Neuronal stem cell (in vitro differentiated cells): ENCODE results near the gene PNCK.

Experiments
- DNase-seq: peaks from one replicate; pipeline ENCODE4 v3.0.0-alpha.2; 2013; ENCODE audit warnings: low spot score
- H2AFZ ChIP-seq: one replicate; pipeline ENCODE4 v1.6.1; 2013; ENCODE audit warnings: mild to moderate bottlenecking, low read length, inconsistent platforms
- H2AK5ac ChIP-seq: 2 replicates; pipeline ENCODE4 v1.6.1; 2013; ENCODE audit warnings: low read depth, mild to moderate bottlenecking, inconsistent platforms, low read length, moderate library complexity, mixed read lengths
- H2BK120ac ChIP-seq: 2 replicates; pipeline ENCODE4 v1.6.1; 2013; ENCODE audit warnings: low read depth, mild to moderate bottlenecking, inconsistent platforms, low read length, moderate library complexity, mixed read lengths
- H2BK12ac ChIP-seq: one replicate; pipeline ENCODE4 v1.6.1; 2013; ENCODE audit warnings: low read length, inconsistent platforms
- H2BK15ac ChIP-seq: 2 replicates; pipeline ENCODE4 v1.6.1; 2013; ENCODE audit warnings: mild to moderate bottlenecking, low read length, inconsistent platforms, mixed read lengths
- H2BK5ac ChIP-seq: one replicate; pipeline ENCODE4 v1.6.1; 2013; ENCODE audit warnings: inconsistent platforms, mild to moderate bottlenecking, low read length, moderate library complexity
- H3K14ac ChIP-seq: one replicate; pipeline ENCODE4 v1.6.1; 2013; ENCODE audit warnings: low read length, inconsistent platforms
- H3K18ac ChIP-seq: 2 replicates; pipeline ENCODE4 v1.6.1; 2013; ENCODE audit warnings: low read length, inconsistent platforms
- H3K23ac ChIP-seq: 2 replicates; pipeline ENCODE4 v1.6.1; 2013; ENCODE audit warnings: low read depth, mild to moderate bottlenecking, mixed read lengths, low read length, inconsistent platforms; ENCODE audit not compliant: poor library complexity
- H3K27ac ChIP-seq: replicated peaks from 3 replicates; pipeline ENCODE4 v1.5.1; 2013; ENCODE audit warnings: low read length, inconsistent platforms
- H3K27me3 ChIP-seq, 3 experiments: 2 replicates each; pipeline ENCODE4 v1.6.1; 2013; ENCODE audit warnings: low read length in 3 of 3, mild to moderate bottlenecking in 2 of 3, inconsistent platforms in 1 of 3, low read depth in 1 of 3, mixed read lengths in 1 of 3, moderate library complexity in 1 of 3; ENCODE audit not compliant: control insufficient read depth in 3 of 3, insufficient read depth in 3 of 3
- H3K36me3 ChIP-seq, 2 donors: replicated peaks in 1 of 2; 2 replicates each; pipeline ENCODE4 v1.6.1; 2013; ENCODE audit warnings: low read length in 2 of 2; ENCODE audit not compliant: control insufficient read depth in 2 of 2, insufficient read depth in 2 of 2
- H3K4ac ChIP-seq: 2 replicates; pipeline ENCODE4 v1.6.1; 2013; ENCODE audit warnings: inconsistent platforms, mild to moderate bottlenecking, low read length, moderate library complexity
- H3K4me1 ChIP-seq, 2 donors: 1 replicate in 1 of 2; 2 replicates in 1 of 2; pipeline ENCODE4 v1.6.1; 2013; ENCODE audit warnings: low read length in 2 of 2, low read depth in 1 of 2; ENCODE audit not compliant: control insufficient read depth in 2 of 2, insufficient read depth in 1 of 2
- H3K4me2 ChIP-seq: one replicate; pipeline ENCODE4 v1.6.1; 2013; ENCODE audit warnings: mild to moderate bottlenecking, low read length, inconsistent platforms; ENCODE audit not compliant: insufficient read depth, poor library complexity, severe bottlenecking
- H3K4me3 ChIP-seq, 2 donors: 2 replicates each; pipeline ENCODE4 v1.5.1; 2013; ENCODE audit warnings: low read length in 2 of 2, mild to moderate bottlenecking in 2 of 2, inconsistent platforms in 1 of 2, moderate library complexity in 1 of 2
- H3K79me1 ChIP-seq: one replicate; pipeline ENCODE4 v1.6.1; 2013; ENCODE audit warnings: low read depth, mild to moderate bottlenecking, inconsistent platforms, low read length, moderate library complexity
- H3K9ac ChIP-seq: one replicate; pipeline ENCODE4 v1.6.1; 2013; ENCODE audit warnings: mild to moderate bottlenecking, low read depth, low read length, inconsistent platforms; ENCODE audit not compliant: poor library complexity
- H3K9me3 ChIP-seq, 2 donors: replicated peaks in 1 of 2; 2 replicates each; pipeline versions ENCODE3 to v1.6.1; 2013; ENCODE audit warnings: low read length in 2 of 2, mild to moderate bottlenecking in 2 of 2, inconsistent platforms in 1 of 2, low read depth in 1 of 2, mixed read lengths in 1 of 2, moderate library complexity in 1 of 2; ENCODE audit not compliant: control insufficient read depth in 2 of 2, insufficient read depth in 1 of 2
- H4K8ac ChIP-seq: one replicate; pipeline ENCODE4 v1.6.1; 2013; ENCODE audit warnings: low read depth, mild to moderate bottlenecking, inconsistent platforms, low read length, moderate library complexity
- H4K91ac ChIP-seq: one replicate; pipeline ENCODE4 v1.6.1; 2013; ENCODE audit warnings: low read length, low read depth, mild to moderate bottlenecking, inconsistent platforms; ENCODE audit not compliant: poor library complexity
- WGBS, 2 donors: extraction: QIAGEN DNeasy Blood & Tissue Kit; methylation state at CpG; one replicate each; pipeline ENCODE4 v1.1.7; 2013; ENCODE audit warnings: missing lambda C conversion rate in 2 of 2, mixed read lengths in 1 of 2; ENCODE audit not compliant: insufficient read length in 2 of 2, insufficient replicate concordance in 1 of 2; ENCODE audit errors: extremely low coverage in 2 of 2; 5-methylcytosine and 5-hydroxymethylcytosine counted together

The PNCK gene

DNA sequence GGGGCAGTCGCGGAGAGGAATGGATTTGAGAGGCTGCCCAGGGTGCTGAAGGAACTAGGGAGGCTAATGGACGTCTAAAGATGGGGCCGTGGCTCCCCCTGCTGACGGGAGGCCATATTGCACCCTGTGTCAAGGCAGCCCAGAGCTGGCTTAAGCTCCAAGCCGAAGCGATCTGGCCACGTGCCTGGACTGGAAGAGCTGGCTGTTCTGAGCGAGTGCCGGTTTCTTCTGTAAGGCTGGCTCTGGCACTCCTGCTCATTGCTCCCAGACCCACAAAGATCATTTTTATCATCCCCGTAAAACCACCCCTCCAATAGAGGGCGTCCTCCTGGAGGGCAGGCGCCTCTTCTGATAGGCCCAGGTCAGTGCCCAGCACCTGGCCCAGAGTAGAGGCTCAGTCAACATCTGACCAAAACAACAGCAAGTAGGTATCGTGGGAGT lies 5.6 kb downstream of the PNCK start:
- H3K27me3 ChIP-seq = peaks cover 0 to 6% (median 0%) of the 10 kb centered on the region in 3 experiments
- H3K14ac ChIP-seq = peak overlapping the region; percentile 31
- H3K9ac ChIP-seq = no peak overlapping the region
- H4K91ac ChIP-seq = no peak overlapping the region
- H3K4me2 ChIP-seq = no peak overlapping the region
- no peak for DNase-seq
- no peak overlapping the region for H3K27ac ChIP-seq
- peak overlapping the region; percentile 66 for H3K4ac ChIP-seq
- H4K8ac ChIP-seq = no peak overlapping the region
- H2BK12ac ChIP-seq = no peak overlapping the region
- no peaks in the 10 kb centered on the region for H3K36me3 ChIP-seq
- H3K4me3 ChIP-seq = peak overlapping the region; percentile 27 to 59
- WGBS, 2 donors = no CpG with 5 or more reads among the region's 14 CpGs
- no peak overlapping the region for H2BK120ac ChIP-seq
- peak overlapping the region; percentile 38 for H3K18ac ChIP-seq
- no peak overlapping the region for H3K23ac ChIP-seq
- peaks cover 0 to 4% of the 10 kb centered on the region in 2 donors for H3K4me1 ChIP-seq
- no peak overlapping the region for H2BK5ac ChIP-seq
- no peaks in the 10 kb centered on the region for H3K9me3 ChIP-seq
- H3K79me1 ChIP-seq = no peaks in the 10 kb centered on the region
- H2AFZ ChIP-seq = peak overlapping the region; percentile 67
- peak overlapping the region; percentile 75 for H2AK5ac ChIP-seq
- H2BK15ac ChIP-seq = peak overlapping the region; percentile 92

DNA sequence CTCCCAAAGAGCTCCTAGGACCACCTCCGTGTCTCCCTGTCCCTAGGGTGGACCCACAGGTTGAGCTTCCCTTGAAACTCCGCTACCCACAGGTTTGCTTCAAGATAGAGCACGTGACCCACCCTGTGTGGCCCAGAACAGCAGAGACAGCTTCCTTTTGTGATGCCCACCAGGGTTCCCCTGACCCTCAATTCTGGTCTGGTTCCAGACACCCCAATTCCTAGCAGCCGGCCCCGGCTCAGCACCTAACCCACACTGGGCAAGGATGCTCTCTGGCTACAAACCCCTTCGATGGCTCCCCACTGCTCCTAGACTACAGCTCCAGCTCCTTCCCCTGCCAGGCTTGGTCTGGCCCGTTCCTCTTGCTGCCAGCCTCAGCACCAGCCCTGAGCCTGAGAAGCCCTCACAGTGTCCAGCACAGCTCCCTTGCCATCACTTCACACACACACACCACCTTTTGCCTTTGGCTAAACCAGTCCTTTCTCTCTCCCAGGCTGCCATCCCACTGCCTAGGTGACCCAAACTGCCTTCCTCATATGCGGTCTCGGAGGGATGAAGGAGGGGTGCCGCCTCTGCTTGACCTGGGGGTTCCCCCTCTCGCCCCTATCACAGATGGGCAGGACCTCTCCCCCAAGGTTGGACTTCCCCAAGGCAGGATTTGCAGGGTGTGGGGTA lies 6.2 kb downstream of the PNCK start:
- DNase-seq = no peak
- no peak overlapping the region for H3K23ac ChIP-seq
- peaks cover 0 to 11% (median 0%) of the 10 kb centered on the region in 3 experiments for H3K27me3 ChIP-seq
- H3K79me1 ChIP-seq = no peaks in the 10 kb centered on the region
- H4K91ac ChIP-seq = no peak overlapping the region
- peak overlapping the region; percentile 27 to 59 for H3K4me3 ChIP-seq
- H3K4me1 ChIP-seq = no peaks in the 10 kb centered on the region
- peak overlapping the region; percentile 31 for H3K14ac ChIP-seq
- no peak overlapping the region for H3K18ac ChIP-seq
- no peak overlapping the region for H3K4me2 ChIP-seq
- H2AFZ ChIP-seq = peak overlapping the region; percentile 67
- no peaks in the 10 kb centered on the region for H3K36me3 ChIP-seq
- WGBS, 2 donors = no CpG with 5 or more reads among the region's 11 CpGs
- no peak overlapping the region for H4K8ac ChIP-seq
- no peak overlapping the region for H2BK120ac ChIP-seq
- no peak overlapping the region for H2AK5ac ChIP-seq
- no peak overlapping the region for H2BK5ac ChIP-seq
- H3K9me3 ChIP-seq = no peaks in the 10 kb centered on the region
- H2BK15ac ChIP-seq = no peak overlapping the region
- no peak overlapping the region for H3K27ac ChIP-seq
- H2BK12ac ChIP-seq = no peak overlapping the region
- no peak overlapping the region for H3K9ac ChIP-seq
- no peak overlapping the region for H3K4ac ChIP-seq

DNA sequence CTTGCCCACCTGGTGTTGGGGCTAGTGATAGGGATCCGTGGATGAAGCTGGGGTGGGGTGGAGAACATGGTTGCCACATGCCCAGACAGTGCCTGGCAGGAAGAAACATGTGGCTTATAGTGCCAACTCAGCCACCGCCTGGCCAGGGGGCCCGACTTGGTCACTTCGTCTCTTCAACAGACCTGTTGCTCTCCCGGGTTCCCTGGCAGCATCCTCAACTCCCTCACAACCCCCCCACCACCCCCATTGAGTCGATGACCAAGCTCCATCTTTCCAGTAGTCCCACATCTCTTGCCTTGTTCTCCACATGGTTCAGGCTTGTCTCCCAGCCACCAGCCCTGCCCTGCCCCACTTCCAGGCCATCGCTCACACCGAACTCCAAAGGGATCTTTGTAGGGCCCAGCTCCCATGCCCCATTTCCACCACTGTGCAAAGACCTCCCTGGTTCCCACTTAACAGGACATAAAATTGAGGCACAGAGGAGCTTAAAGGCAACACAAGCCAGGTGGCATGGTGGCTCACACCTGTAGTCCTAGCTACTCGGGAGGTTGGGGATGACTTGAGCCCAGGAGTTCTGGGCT lies 7.8 kb downstream of the PNCK start:
- H3K4ac ChIP-seq = no peak overlapping the region
- H2BK12ac ChIP-seq = no peak overlapping the region
- WGBS, 2 donors = no CpG with 5 or more reads among the region's 9 CpGs
- H3K27ac ChIP-seq = no peak overlapping the region
- no peaks in the 10 kb centered on the region for H3K79me1 ChIP-seq
- H3K9me3 ChIP-seq = peaks cover 0 to 8% of the 10 kb centered on the region in 2 donors
- H2AK5ac ChIP-seq = no peak overlapping the region
- no peaks in the 10 kb centered on the region for H3K36me3 ChIP-seq
- no peak overlapping the region for H2BK5ac ChIP-seq
- H3K4me1 ChIP-seq = no peaks in the 10 kb centered on the region
- no peak overlapping the region for H4K91ac ChIP-seq
- no peak overlapping the region for H3K14ac ChIP-seq
- H3K23ac ChIP-seq = no peak overlapping the region
- H2BK15ac ChIP-seq = no peak overlapping the region
- H4K8ac ChIP-seq = no peak overlapping the region
- no peak overlapping the region for H2AFZ ChIP-seq
- H3K27me3 ChIP-seq = peaks cover 0 to 25% (median 3%) of the 10 kb centered on the region in 3 experiments
- DNase-seq = no peak
- no peak overlapping the region for H3K4me2 ChIP-seq
- H3K4me3 ChIP-seq = no peak overlapping the region
- H3K9ac ChIP-seq = no peak overlapping the region
- H2BK120ac ChIP-seq = no peak overlapping the region
- no peak overlapping the region for H3K18ac ChIP-seq

DNA sequence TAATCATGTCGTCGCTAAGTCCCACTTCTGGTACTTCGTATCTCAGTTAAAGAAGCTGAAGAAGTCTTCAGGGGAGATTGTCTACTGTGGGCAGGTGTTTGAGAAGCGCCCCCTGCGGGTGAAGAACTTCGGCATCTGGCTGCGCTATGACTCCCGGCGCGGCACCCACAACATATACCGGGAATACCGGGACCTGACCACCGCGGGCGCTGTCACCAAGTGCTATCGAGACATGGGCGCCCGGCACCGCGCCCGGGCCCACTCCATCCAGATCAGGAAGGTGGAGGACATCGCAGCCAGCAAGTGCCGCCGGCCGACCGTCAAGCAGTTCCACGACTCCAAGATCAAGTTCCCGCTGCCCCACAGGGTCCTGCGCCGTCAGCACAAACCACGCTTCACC lies 11.3 kb downstream of the PNCK start:
- Histone ChIP-seq H3K4me1 (no peaks in the 10 kb centered on the region), H3K79me1 (no peaks in the 10 kb centered on the region), H3K9me3 (peaks cover 0 to 8% of the 10 kb centered on the region in 2 donors), H3K14ac (no peak overlapping the region), H3K27me3 (peaks cover 0 to 25% (median 3%) of the 10 kb centered on the region in 3 experiments), H2AK5ac (no peak overlapping the region), H2BK5ac (no peak overlapping the region), H3K9ac (no peak overlapping the region), H2BK12ac (no peak overlapping the region), H4K91ac (no peak overlapping the region), H3K4me3 (no peak overlapping the region), H3K4me2 (peak overlapping the region; percentile 11), H3K18ac (no peak overlapping the region), H4K8ac (no peak overlapping the region), H3K4ac (no peak overlapping the region), H3K36me3 (no peaks in the 10 kb centered on the region), H2BK120ac (no peak overlapping the region), H2AFZ (peak overlapping the region; percentile 7), H3K27ac (no peak overlapping the region), H2BK15ac (no peak overlapping the region), H3K23ac (no peak overlapping the region)
- no peak for DNase-seq
- WGBS, 2 donors = no CpG with 5 or more reads among the region's 31 CpGs
